H9 (cell line): ENCODE measurements around the gene ZNF705A. TPM values are rescaled to one million over a fixed set of nuclear protein-coding genes. Genes with fewer than 3 reads are reported as not detected.

Experiments
- DNase-seq: peaks from one replicate; pipeline ENCODE4 v3.0.0-alpha.2; 2017
- H2AFZ ChIP-seq: one replicate; pipeline ENCODE4 v1.6.1; 2013; ENCODE audit warnings: mild to moderate bottlenecking, low read length, control low read depth, moderate library complexity
- H2AK5ac ChIP-seq: 2 replicates; pipeline ENCODE4 v1.6.1; 2013; ENCODE audit warnings: low read length, control low read depth, mixed read lengths; ENCODE audit not compliant: insufficient read length
- H2BK120ac ChIP-seq: one replicate; pipeline ENCODE4 v1.6.1; 2013; ENCODE audit warnings: low read depth, mild to moderate bottlenecking, low read length, control low read depth, inconsistent platforms; ENCODE audit not compliant: poor library complexity, severe bottlenecking
- H2BK12ac ChIP-seq: 2 replicates; pipeline ENCODE4 v1.6.1; 2013; ENCODE audit warnings: low read length, control low read depth, mixed read lengths, low read depth; ENCODE audit not compliant: insufficient read length
- H2BK15ac ChIP-seq: 2 replicates; pipeline ENCODE4 v1.6.1; 2013; ENCODE audit warnings: low read depth, low read length, control low read depth
- H2BK20ac ChIP-seq: one replicate; pipeline ENCODE4 v1.6.1; 2013; ENCODE audit warnings: low read depth, mild to moderate bottlenecking, low read length, control low read depth, inconsistent platforms; ENCODE audit not compliant: poor library complexity, severe bottlenecking
- H2BK5ac ChIP-seq: 2 replicates; pipeline ENCODE4 v1.6.1; 2013; ENCODE audit warnings: low read length, control low read depth, mixed read lengths; ENCODE audit not compliant: insufficient read length
- H3K14ac ChIP-seq: 2 replicates; pipeline ENCODE4 v1.6.1; 2013; ENCODE audit warnings: low read length, control low read depth; ENCODE audit not compliant: insufficient read depth
- H3K18ac ChIP-seq: 2 replicates; pipeline ENCODE4 v1.6.1; 2013; ENCODE audit warnings: low read depth, mild to moderate bottlenecking, mixed read lengths, low read length, control low read depth; ENCODE audit not compliant: insufficient read length
- H3K23ac ChIP-seq: 2 replicates; pipeline ENCODE4 v1.6.1; 2013; ENCODE audit warnings: low read length, control low read depth, mixed read lengths, low read depth; ENCODE audit not compliant: insufficient read length
- H3K23me2 ChIP-seq: 2 replicates; pipeline ENCODE4 v1.6.1; 2013; ENCODE audit warnings: low read depth, mild to moderate bottlenecking, mixed read lengths, low read length, control low read depth; ENCODE audit not compliant: insufficient read length, poor library complexity, severe bottlenecking
- H3K27ac ChIP-seq: 2 replicates; pipeline ENCODE4 v1.5.1; 2013; ENCODE audit warnings: low read length, control low read depth, mixed read lengths, low read depth; ENCODE audit not compliant: insufficient read length
- H3K27me3 ChIP-seq: 2 replicates; pipeline ENCODE4 v1.6.1; 2013; ENCODE audit warnings: low read length, control low read depth, inconsistent platforms; ENCODE audit not compliant: insufficient read depth
- H3K4ac ChIP-seq: 2 replicates; pipeline ENCODE4 v1.6.1; 2013; ENCODE audit warnings: low read depth, mild to moderate bottlenecking, control low read depth, inconsistent platforms, low read length, moderate library complexity
- H3K4me1 ChIP-seq: 2 replicates; pipeline ENCODE4 v1.6.1; 2013; ENCODE audit warnings: low read length, control low read depth, inconsistent platforms; ENCODE audit not compliant: insufficient read depth
- H3K4me2 ChIP-seq: 2 replicates; pipeline ENCODE4 v1.6.1; 2013; ENCODE audit warnings: low read length, control low read depth, mixed read lengths; ENCODE audit not compliant: insufficient read length, insufficient read depth
- H3K56ac ChIP-seq: 2 replicates; pipeline ENCODE4 v1.6.1; 2013; ENCODE audit warnings: low read depth, mild to moderate bottlenecking, mixed read lengths, low read length, control low read depth; ENCODE audit not compliant: insufficient read length
- H3K79me1 ChIP-seq: 2 replicates; pipeline ENCODE4 v1.6.1; 2013; ENCODE audit warnings: low read depth, mild to moderate bottlenecking, moderate library complexity, low read length, control low read depth, inconsistent platforms; ENCODE audit not compliant: insufficient read depth, poor library complexity, severe bottlenecking
- H3K79me2 ChIP-seq: 2 replicates; pipeline ENCODE4 v1.6.1; 2013; ENCODE audit warnings: low read length, control low read depth, inconsistent platforms; ENCODE audit not compliant: insufficient read depth
- H3K9ac ChIP-seq: 2 replicates; pipeline ENCODE4 v1.6.1; 2013; ENCODE audit warnings: low read length, control low read depth, mixed read lengths; ENCODE audit not compliant: insufficient read length; ENCODE audit errors: extremely low read depth
- H3K9me3 ChIP-seq: one replicate; pipeline ENCODE4 v1.6.1; 2013; ENCODE audit warnings: low read depth, low read length, inconsistent platforms; ENCODE audit not compliant: control insufficient read depth
- H3T11ph ChIP-seq: one replicate; pipeline ENCODE4 v1.6.1; 2013; ENCODE audit warnings: mild to moderate bottlenecking, low read length, control low read depth, inconsistent platforms
- H4K20me1 ChIP-seq: one replicate; pipeline ENCODE4 v1.6.1; 2013; ENCODE audit not compliant: control insufficient read depth, insufficient read length, insufficient read depth
- H4K5ac ChIP-seq: 2 replicates; pipeline ENCODE4 v1.6.1; 2013; ENCODE audit warnings: low read depth, mild to moderate bottlenecking, mixed read lengths, low read length, control low read depth; ENCODE audit not compliant: insufficient read length
- H4K8ac ChIP-seq: replicated peaks from 2 replicates; pipeline ENCODE4 v1.6.1; 2013; ENCODE audit warnings: low read length, control low read depth, mixed read lengths, low read depth; ENCODE audit not compliant: insufficient read length
- H4K91ac ChIP-seq: 2 replicates; pipeline ENCODE4 v1.6.1; 2013; ENCODE audit warnings: low read depth, mild to moderate bottlenecking, moderate library complexity, mixed read lengths, low read length, control low read depth; ENCODE audit not compliant: insufficient read length
- H3K27ac Mint-ChIP-seq, 3 experiments: 2 replicates in 2 of 3; 3 replicates in 1 of 3; pipeline ENCODE4 v1.8.0; 2020 to 2021; ENCODE audit warnings: mixed read lengths in 3 of 3, mild to moderate bottlenecking in 1 of 3, moderate library complexity in 1 of 3
- H3K27me3 Mint-ChIP-seq: 2 replicates; pipeline ENCODE4 v1.8.0; 2021; ENCODE audit warnings: low read depth, mild to moderate bottlenecking, moderate library complexity, mixed read lengths
- H3K36me3 Mint-ChIP-seq, 3 experiments: 2 replicates in 2 of 3; 3 replicates in 1 of 3; pipeline ENCODE4 v1.8.0; 2020 to 2021; ENCODE audit warnings: low read depth in 3 of 3, mixed read lengths in 3 of 3; ENCODE audit not compliant: insufficient read depth in 1 of 3
- H3K4me1 Mint-ChIP-seq, 2 experiments: 2 replicates each; pipeline ENCODE4 v1.8.0; 2020; ENCODE audit warnings: mixed read lengths in 2 of 2
- H3K4me3 Mint-ChIP-seq, 2 experiments: 2 replicates in 1 of 2; 3 replicates in 1 of 2; pipeline ENCODE4 v1.8.0; 2020 to 2021; ENCODE audit warnings: mild to moderate bottlenecking in 2 of 2, mixed read lengths in 2 of 2, moderate library complexity in 1 of 2
- H3K9me3 Mint-ChIP-seq, 2 experiments: 2 replicates in 1 of 2; 3 replicates in 1 of 2; pipeline ENCODE4 v1.8.0; 2020; ENCODE audit warnings: mild to moderate bottlenecking in 2 of 2, mixed read lengths in 2 of 2, moderate library complexity in 1 of 2
- WGBS: extraction: QIAGEN DNeasy Blood & Tissue Kit; methylation state at CpG from one replicate; pipeline ENCODE4 v1.1.7; 2013; ENCODE audit warnings: missing lambda C conversion rate, low lambda C conversion rate, mixed read lengths; ENCODE audit not compliant: insufficient read length; ENCODE audit errors: extremely low coverage; 5-methylcytosine and 5-hydroxymethylcytosine counted together
- total RNA-seq: library from RNA; stranded (reverse); gene quantifications from 2 replicates; pipeline ENCODE4 v1.2.1, GENCODE V29; 2021
- TF ChIP-seq, protein P1 (sequence below): fragments of 200-600 bp; sonication (generic); conservative IDR thresholded peaks from 3 replicates; pipeline ENCODE4 v1.8.0; 2021; ENCODE audit warnings: antibody characterized with exemption, mild to moderate bottlenecking

ZNF705A gene
- total RNA-seq, 1 experiment from 2014 or later = not detected

DNA sequence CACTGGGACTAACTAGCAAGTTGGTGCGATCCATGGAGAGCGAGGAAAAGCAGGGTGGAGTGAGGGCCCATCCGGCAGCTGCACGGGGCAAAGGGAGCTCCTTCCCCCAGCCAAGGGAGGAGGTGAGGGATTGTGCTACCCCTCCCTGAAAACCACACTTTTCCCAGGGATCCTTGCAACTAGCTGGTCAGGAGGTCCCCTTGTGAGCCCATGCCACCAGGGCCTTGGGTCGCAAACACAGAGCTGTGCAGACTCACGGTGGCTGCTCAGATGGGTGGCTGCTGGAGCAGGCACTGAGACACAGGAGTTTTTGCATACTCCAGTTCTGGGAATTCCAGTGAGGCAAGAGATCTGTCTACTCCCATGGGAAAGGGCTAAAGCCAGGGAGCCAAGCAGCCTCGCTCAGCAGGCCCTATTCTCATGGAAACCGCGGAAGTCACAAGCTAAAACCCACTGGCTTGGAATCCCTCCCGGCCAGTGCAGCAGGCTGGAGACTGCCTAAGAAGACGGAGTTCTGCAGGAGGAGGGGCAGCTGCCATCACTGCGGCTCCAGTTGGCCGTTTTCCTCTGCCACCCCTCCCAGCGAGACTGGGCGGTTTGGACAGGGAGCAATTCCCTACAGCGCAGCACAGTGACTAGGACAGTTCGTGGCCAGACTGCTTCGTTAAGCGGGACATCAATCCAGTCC, 10.9 kb upstream of the ZNF705A start:
- Histone ChIP-seq H2AFZ (peak overlapping the region; percentile 35), H3K79me2 (no peaks in the 10 kb centered on the region), H2AK5ac (no peak overlapping the region), H3K23ac (no peak overlapping the region), H2BK120ac (no peak overlapping the region), H3K27ac (no peak overlapping the region), H3K9ac (no peak overlapping the region), H2BK15ac (no peak overlapping the region), H3K56ac (no peak overlapping the region), H3K23me2 (peaks cover 4% of the 10 kb centered on the region), H2BK20ac (no peak overlapping the region), H3K27me3 (no peaks in the 10 kb centered on the region), H2BK5ac (no peak overlapping the region), H4K5ac (peak overlapping the region; percentile 34), H4K91ac (no peak overlapping the region), H4K20me1 (no peaks in the 10 kb centered on the region), H3T11ph (no peak overlapping the region), H4K8ac (peak overlapping the region; percentile 32), H3K18ac (peak overlapping the region; percentile 84), H3K4me1 (peaks cover 12% of the 10 kb centered on the region; the same call in 1 of the 2 replicates), H3K9me3 (peaks cover 5% of the 10 kb centered on the region), H3K4me2 (peak overlapping the region; percentile 3), H3K4ac (no peak overlapping the region), H3K79me1 (no peaks in the 10 kb centered on the region), H3K14ac (peak overlapping the region; percentile 74), H2BK12ac (no peak overlapping the region)
- H3K4me3 Mint-ChIP-seq = no peak overlapping the region; a peak in 2 of 5 replicates
- DNase-seq = peak; percentile 89
- H3K9me3 Mint-ChIP-seq = peaks cover 16 to 23% of the 10 kb centered on the region in 2 experiments
- no CpG with 5 or more reads among the region's 19 CpGs for WGBS
- TF ChIP-seq, protein P1, sequence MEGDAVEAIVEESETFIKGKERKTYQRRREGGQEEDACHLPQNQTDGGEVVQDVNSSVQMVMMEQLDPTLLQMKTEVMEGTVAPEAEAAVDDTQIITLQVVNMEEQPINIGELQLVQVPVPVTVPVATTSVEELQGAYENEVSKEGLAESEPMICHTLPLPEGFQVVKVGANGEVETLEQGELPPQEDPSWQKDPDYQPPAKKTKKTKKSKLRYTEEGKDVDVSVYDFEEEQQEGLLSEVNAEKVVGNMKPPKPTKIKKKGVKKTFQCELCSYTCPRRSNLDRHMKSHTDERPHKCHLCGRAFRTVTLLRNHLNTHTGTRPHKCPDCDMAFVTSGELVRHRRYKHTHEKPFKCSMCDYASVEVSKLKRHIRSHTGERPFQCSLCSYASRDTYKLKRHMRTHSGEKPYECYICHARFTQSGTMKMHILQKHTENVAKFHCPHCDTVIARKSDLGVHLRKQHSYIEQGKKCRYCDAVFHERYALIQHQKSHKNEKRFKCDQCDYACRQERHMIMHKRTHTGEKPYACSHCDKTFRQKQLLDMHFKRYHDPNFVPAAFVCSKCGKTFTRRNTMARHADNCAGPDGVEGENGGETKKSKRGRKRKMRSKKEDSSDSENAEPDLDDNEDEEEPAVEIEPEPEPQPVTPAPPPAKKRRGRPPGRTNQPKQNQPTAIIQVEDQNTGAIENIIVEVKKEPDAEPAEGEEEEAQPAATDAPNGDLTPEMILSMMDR = no peak
- peaks cover 14% of the 10 kb centered on the region for H3K27me3 Mint-ChIP-seq
- peaks cover 15 to 19% (median 17%) of the 10 kb centered on the region in 3 experiments for H3K36me3 Mint-ChIP-seq
- H3K4me1 Mint-ChIP-seq = peaks cover 22 to 26% of the 10 kb centered on the region in 2 experiments
- peak overlapping the region; percentile 56 to 91 (median 87); a peak in 6 of 7 replicates for H3K27ac Mint-ChIP-seq
